Activated T-cell treated with anti-CD3 and anti-CD28 coated beads, Interleukin-2, amount 50 U/mL, for 1 hour (primary cell): ENCODE data around the gene CEACAM18.
"Not testable (repeated sequence)": the region's sequence is repeated elsewhere in the genome, so short reads cannot be mapped to it uniquely, and the experiment has no call there.

Experiments used
- DNase-seq: peaks from one replicate; pipeline ENCODE4 v3.0.0-alpha.2; 2020

CEACAM18 gene

GRCh38 chr19:51478381-51479234 is at the start of gene CEACAM18:
CEACAM18 (plus strand) TSS chr19:51478539.
- no peak for DNase-seq

GRCh38 chr19:51430221-51430620 is 48.1 kb upstream of the CEACAM18 start:
- DNase-seq, result no peak

GRCh38 chr19:51431124-51431523 is 47.2 kb upstream of the CEACAM18 start:
- DNase-seq, result no peak

- no peak for DNase-seq
Observed at GRCh38 chr19:51433043-51433442, 45.3 kb upstream of the CEACAM18 start.

- no peak for DNase-seq
Observed at GRCh38 chr19:51434456-51434855, 43.9 kb upstream of the CEACAM18 start.

- DNase-seq, result no peak
Observed at GRCh38 chr19:51439021-51439465, 39.3 kb upstream of the CEACAM18 start.

- no peak for DNase-seq
Observed at GRCh38 chr19:51440052-51440451, 38.3 kb upstream of the CEACAM18 start.

GRCh38 chr19:51440846-51441409 is 37.4 kb upstream of the CEACAM18 start:
- DNase-seq, result peak; percentile 35

GRCh38 chr19:51441410-51442390 is 36.6 kb upstream of the CEACAM18 start:
- DNase-seq, result peak; percentile 69

GRCh38 chr19:51447510-51447909 is 30.8 kb upstream of the CEACAM18 start:
- not testable (repeated sequence) for DNase-seq

- DNase-seq, result no peak
Observed at GRCh38 chr19:51448011-51448410, 30.3 kb upstream of the CEACAM18 start.

- no peak for DNase-seq
Observed at GRCh38 chr19:51448411-51449016, 29.8 kb upstream of the CEACAM18 start.

GRCh38 chr19:51450730-51451307 is 27.5 kb upstream of the CEACAM18 start:
- no peak for DNase-seq

GRCh38 chr19:51456541-51457290 is 21.6 kb upstream of the CEACAM18 start:
- no peak for DNase-seq

- DNase-seq, result no peak
Observed at GRCh38 chr19:51457351-51458013, 20.9 kb upstream of the CEACAM18 start.

GRCh38 chr19:51458051-51458645 is 20.2 kb upstream of the CEACAM18 start, which contains the start of gene SIGLEC8:
SIGLEC8 (minus strand) TSS chr19:51458454; CDS start chr19:51458387, 67 bp downstream.
- DNase-seq, result no peak

GRCh38 chr19:51458899-51459505 is 19.3 kb upstream of the CEACAM18 start:
- DNase-seq, result no peak

- DNase-seq, result no peak
Observed at GRCh38 chr19:51460164-51460992, 18.0 kb upstream of the CEACAM18 start.

GRCh38 chr19:51461723-51462161 is 16.6 kb upstream of the CEACAM18 start:
- no peak for DNase-seq
